PC-9 (cell line): ENCODE measurements around the gene AOPEP. TPM values are rescaled to one million over a fixed set of nuclear protein-coding genes. Genes with fewer than 3 reads are reported as not detected.
"Not testable (repeated sequence)": the region's sequence is repeated elsewhere in the genome, so short reads cannot be mapped to it uniquely, and the experiment has no call there.

ENCODE experiments used
- BruUV-seq: library from RNA; stranded (reverse); fragments of 400-500 nt; replicated peaks from 2 replicates; lab custom pipeline; 2021; lab: Mats Ljungman, UMichigan
- CTCF ChIA-PET: fragments of 300-600 bp; sonication (Branson Sonifier 250); formaldehyde crosslinking; loops from one replicate; lab custom pipeline; 2022; ENCODE audit warnings: antibody characterized with exemption; lab: Charles Lee
- POLR2A ChIA-PET: fragments of 300-600 bp; sonication (Branson Sonifier 250); formaldehyde crosslinking; loops from one replicate; lab custom pipeline; 2022; ENCODE audit warnings: antibody characterized with exemption; ENCODE audit not compliant: unreplicated experiment; lab: Charles Lee
- DNase-seq, 2 experiments: peaks; one replicate each; pipeline versions ENCODE4 v3.0.0 to v3.0.0-alpha.2; 2015 to 2022; ENCODE audit warnings: mixed read lengths in 1 of 2
- H2AFZ ChIP-seq: fragments of 200-600 bp; sonication (generic); 2 replicates; pipeline ENCODE4 v1.8.1; 2017; ENCODE audit warnings: antibody characterized with exemption
- H3F3A ChIP-seq: fragments of 200-600 bp; sonication (generic); 2 replicates; pipeline ENCODE4 v1.8.1; 2017; ENCODE audit warnings: antibody characterized with exemption, mild to moderate bottlenecking, low read depth; ENCODE audit not compliant: insufficient read depth
- H3K27ac ChIP-seq: fragments of 200-600 bp; sonication (generic); 2 replicates; pipeline ENCODE4 v1.6.1; 2016; ENCODE audit warnings: mixed run types
- H3K27me3 ChIP-seq: fragments of 200-600 bp; sonication (generic); 2 replicates; pipeline ENCODE4 v1.6.1; 2016; ENCODE audit warnings: low read depth, mixed run types; ENCODE audit not compliant: insufficient read depth
- H3K36me3 ChIP-seq: fragments of 200-600 bp; sonication (generic); 2 replicates; pipeline ENCODE4 v1.6.1; 2016; ENCODE audit warnings: low read depth, mixed run types
- H3K4me1 ChIP-seq: fragments of 200-600 bp; sonication (generic); replicated peaks from 2 replicates; pipeline ENCODE4 v1.6.1; 2016; ENCODE audit warnings: mixed run types; ENCODE audit not compliant: insufficient read depth
- H3K4me2 ChIP-seq: fragments of 200-600 bp; sonication (generic); 2 replicates; pipeline ENCODE4 v1.6.1; 2017; ENCODE audit warnings: mixed run types
- H3K4me3 ChIP-seq: fragments of 200-600 bp; sonication (generic); 2 replicates; pipeline ENCODE4 v1.6.1; 2016; ENCODE audit warnings: mixed run types
- H3K79me2 ChIP-seq: fragments of 200-600 bp; sonication (generic); 2 replicates; pipeline ENCODE4 v1.6.1; 2017; ENCODE audit warnings: low read depth, mixed run types
- H3K9me2 ChIP-seq: fragments of 200-600 bp; sonication (generic); 2 replicates; pipeline ENCODE4 v1.8.1; 2017; ENCODE audit warnings: mild to moderate bottlenecking; ENCODE audit not compliant: insufficient read depth
- H3K9me3 ChIP-seq: fragments of 200-600 bp; sonication (generic); 2 replicates; pipeline ENCODE4 v1.8.1; 2016; ENCODE audit warnings: low read depth; ENCODE audit not compliant: insufficient read depth
- H4K20me1 ChIP-seq: fragments of 200-600 bp; sonication (generic); 2 replicates; pipeline ENCODE4 v1.8.1; 2017; ENCODE audit not compliant: insufficient read depth
- EZH2 ChIP-seq: fragments of 200-600 bp; sonication (generic); IDR thresholded peaks from 2 replicates; pipeline ENCODE4 v1.8.0; 2017; ENCODE audit warnings: antibody characterized with exemption, low read depth
- intact Hi-C: fragments of 100-400 bp; cut with micrococcal nuclease; formaldehyde crosslinking; loops from one replicate; pipeline ENCODE4 v1.10.0; 2022; ENCODE audit not compliant: unreplicated experiment
- total RNA-seq: library from RNA; stranded (reverse); gene quantifications from 2 replicates; pipeline ENCODE4 v1.2.3, GENCODE V29; 2021
- TF ChIP-seq, protein P1 (sequence below): fragments of 200-600 bp; sonication (generic); conservative IDR thresholded peaks from 2 replicates; pipeline ENCODE4 v1.6.1; 2017; ENCODE audit warnings: mixed run types, antibody characterized with exemption, mild to moderate bottlenecking, moderate library complexity

AOPEP gene
- total RNA-seq, 1 experiment from 2014 or later, result 90.0 TPM

DNA sequence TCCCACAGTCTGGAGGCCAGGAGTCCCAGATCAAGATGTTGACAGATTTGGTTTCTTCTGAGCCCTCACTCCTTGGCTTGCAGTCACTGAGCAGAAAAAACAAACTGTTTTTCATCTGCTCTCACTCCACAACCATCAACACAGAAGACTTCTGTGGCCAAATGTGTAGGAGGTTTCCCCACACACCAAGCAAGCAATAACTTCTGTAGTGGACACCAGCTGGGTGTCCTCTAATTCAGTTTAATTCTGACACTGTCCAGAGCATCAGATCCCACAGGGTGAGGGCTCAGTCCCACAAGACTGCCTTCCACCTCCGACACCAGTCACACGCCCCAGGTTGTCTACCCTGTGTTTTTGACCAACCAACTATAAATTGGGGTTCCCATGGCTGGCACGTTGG lies 209.9 kb downstream of the AOPEP start:
- no peaks in the 10 kb centered on the region for H3K27me3 ChIP-seq
- H3K4me2 ChIP-seq, result no peak overlapping the region
- H2AFZ ChIP-seq, result no peak overlapping the region
- ChIA-PET CTCF (no interaction called here), POLR2A (interaction anchor here (0.7 kb wide), 1 partner anchor 15 kb away, joined by 3 read pairs; no protein-coding TSS in a partner anchor)
- H3F3A ChIP-seq, result peaks cover 36% of the 10 kb centered on the region
- 0 out of 2 replicates have a peak, but pooled peaks cover 13% of the 10 kb centered on the region for H3K36me3 ChIP-seq
- TF ChIP-seq EZH2, result no peak
- TF ChIP-seq, protein P1, sequence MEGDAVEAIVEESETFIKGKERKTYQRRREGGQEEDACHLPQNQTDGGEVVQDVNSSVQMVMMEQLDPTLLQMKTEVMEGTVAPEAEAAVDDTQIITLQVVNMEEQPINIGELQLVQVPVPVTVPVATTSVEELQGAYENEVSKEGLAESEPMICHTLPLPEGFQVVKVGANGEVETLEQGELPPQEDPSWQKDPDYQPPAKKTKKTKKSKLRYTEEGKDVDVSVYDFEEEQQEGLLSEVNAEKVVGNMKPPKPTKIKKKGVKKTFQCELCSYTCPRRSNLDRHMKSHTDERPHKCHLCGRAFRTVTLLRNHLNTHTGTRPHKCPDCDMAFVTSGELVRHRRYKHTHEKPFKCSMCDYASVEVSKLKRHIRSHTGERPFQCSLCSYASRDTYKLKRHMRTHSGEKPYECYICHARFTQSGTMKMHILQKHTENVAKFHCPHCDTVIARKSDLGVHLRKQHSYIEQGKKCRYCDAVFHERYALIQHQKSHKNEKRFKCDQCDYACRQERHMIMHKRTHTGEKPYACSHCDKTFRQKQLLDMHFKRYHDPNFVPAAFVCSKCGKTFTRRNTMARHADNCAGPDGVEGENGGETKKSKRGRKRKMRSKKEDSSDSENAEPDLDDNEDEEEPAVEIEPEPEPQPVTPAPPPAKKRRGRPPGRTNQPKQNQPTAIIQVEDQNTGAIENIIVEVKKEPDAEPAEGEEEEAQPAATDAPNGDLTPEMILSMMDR, result no peak
- H3K79me2 ChIP-seq, result peaks cover 8% of the 10 kb centered on the region
- H3K27ac ChIP-seq, result peak overlapping the region; percentile 85; the same call in 1 of the 2 replicates
- peaks cover 34% of the 10 kb centered on the region for H3K4me1 ChIP-seq
- BruUV-seq, result no TSS peak
- H4K20me1 ChIP-seq, result no peaks in the 10 kb centered on the region
- H3K9me2 ChIP-seq, result no peaks in the 10 kb centered on the region
- H3K9me3 ChIP-seq, result peaks cover 3% of the 10 kb centered on the region; the same call in 1 of the 2 replicates
- intact Hi-C loops, result no loop called here
- no peak overlapping the region for H3K4me3 ChIP-seq
- DNase-seq, result no peak

DNA sequence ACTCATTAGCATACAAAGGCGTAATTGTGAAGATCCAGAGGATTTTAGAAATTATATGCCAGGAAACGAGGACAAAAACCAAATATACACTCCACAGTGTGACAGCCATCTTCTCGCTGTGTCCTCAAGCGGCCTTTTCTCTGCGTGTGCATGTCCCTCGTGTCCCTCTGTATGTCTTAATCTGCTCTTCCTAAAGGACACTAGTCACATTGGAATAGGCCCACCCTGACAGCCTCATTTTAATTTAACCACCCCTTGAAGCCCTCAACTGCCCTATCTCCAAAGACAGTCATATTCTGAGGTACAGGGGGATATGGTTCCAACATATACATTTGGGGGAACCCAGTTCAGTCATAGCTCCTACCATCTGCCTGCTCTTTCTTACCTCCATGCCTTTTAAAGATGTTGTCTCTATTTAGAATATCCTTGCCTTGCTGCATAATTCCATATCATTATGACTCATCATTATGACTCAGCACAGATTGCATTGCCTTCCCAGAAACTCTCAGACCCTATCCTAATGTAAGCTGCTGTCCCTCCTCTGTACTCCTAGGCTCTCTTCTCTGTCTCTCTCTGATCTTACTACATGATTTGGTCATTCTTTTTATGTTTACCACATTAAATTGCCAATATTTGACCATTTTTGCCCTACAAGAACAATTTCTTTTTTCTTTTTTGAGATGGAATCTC lies 210.9 kb downstream of the AOPEP start:
- TF ChIP-seq, protein P1, result no peak
- TF ChIP-seq EZH2, result no peak
- intact Hi-C loops, result no loop called here
- Histone ChIP-seq H3K4me1 (peaks cover 43% of the 10 kb centered on the region), H3K36me3 (0 out of 2 replicates have a peak, but pooled peaks cover 13% of the 10 kb centered on the region), H3F3A (peaks cover 38% of the 10 kb centered on the region), H2AFZ (no peak overlapping the region), H3K79me2 (peaks cover 8% of the 10 kb centered on the region), H4K20me1 (no peaks in the 10 kb centered on the region), H3K9me3 (peaks cover 3% of the 10 kb centered on the region; the same call in 1 of the 2 replicates), H3K9me2 (no peaks in the 10 kb centered on the region), H3K4me3 (no peak overlapping the region), H3K4me2 (peak overlapping the region; percentile 43), H3K27ac (peak overlapping the region; percentile 85), H3K27me3 (no peaks in the 10 kb centered on the region)
- no TSS peak for BruUV-seq
- ChIA-PET POLR2A (interaction anchor here (0.5 to 0.7 kb wide), 4 partner anchors 8 to 472 kb away, joined by 3 to 7 read pairs (median 4); no protein-coding TSS in a partner anchor), CTCF (no interaction called here)
- DNase-seq, result peak; percentile 35 to 90

DNA sequence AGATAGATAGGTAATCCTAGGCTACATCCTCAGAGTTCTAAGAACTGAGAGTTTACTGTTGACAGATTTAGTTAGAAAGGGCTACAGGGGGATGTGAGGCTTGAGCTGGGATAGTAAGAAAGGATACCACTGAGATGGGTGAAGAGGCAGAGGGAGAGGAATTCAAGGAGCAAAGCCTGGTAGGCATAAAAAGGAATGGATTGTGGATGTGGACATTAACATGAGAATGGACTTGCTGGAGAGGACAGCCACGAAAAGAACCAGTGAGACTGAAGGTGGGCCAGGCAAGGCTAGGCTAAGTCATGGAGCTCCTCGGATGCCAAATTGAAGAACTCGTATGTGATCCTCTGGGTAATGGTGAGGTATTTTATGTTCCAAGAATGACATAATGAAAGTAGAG lies 211.9 kb downstream of the AOPEP start:
- intact Hi-C loops, result no loop called here
- POLR2A ChIA-PET, result interaction anchor here (0.5 to 0.7 kb wide), 2 partner anchors 66 to 125 kb away, joined by 3 to 4 read pairs; no protein-coding TSS in a partner anchor
- Histone ChIP-seq H3K27me3 (no peaks in the 10 kb centered on the region), H3K9me2 (no peaks in the 10 kb centered on the region), H3F3A (peaks cover 39% of the 10 kb centered on the region), H3K4me1 (peaks cover 46% of the 10 kb centered on the region), H3K9me3 (peaks cover 3% of the 10 kb centered on the region; the same call in 1 of the 2 replicates), H3K79me2 (peaks cover 8% of the 10 kb centered on the region), H2AFZ (no peak overlapping the region), H4K20me1 (no peaks in the 10 kb centered on the region), H3K36me3 (0 out of 2 replicates have a peak, but pooled peaks cover 13% of the 10 kb centered on the region), H3K4me3 (no peak overlapping the region), H3K4me2 (no peak overlapping the region), H3K27ac (peak overlapping the region; percentile 85)
- BruUV-seq, result no TSS peak
- no peak for DNase-seq
- CTCF ChIA-PET, result no interaction called here
- TF ChIP-seq, protein P1, result no peak
- no peak for TF ChIP-seq EZH2

DNA sequence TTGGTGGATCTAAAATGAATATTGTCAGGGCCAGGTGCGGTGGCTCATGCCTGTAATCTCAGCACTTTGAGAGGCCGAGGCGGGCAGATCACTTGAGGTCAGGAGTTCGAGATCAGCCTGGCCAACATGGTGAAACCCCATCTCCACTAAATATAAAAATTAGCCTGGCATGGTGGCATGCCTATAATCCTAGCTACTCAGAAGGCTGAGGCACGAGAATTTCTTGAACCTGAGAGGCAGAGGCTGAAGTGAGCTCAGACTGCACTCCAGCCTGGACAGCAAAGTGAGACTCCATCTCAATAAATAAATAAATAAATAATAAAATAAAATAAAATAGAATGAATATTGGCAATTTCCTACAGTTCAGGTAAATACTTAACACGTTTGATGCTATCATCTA lies 213.8 kb downstream of the AOPEP start:
- H3K27me3 ChIP-seq, result not testable (repeated sequence)
- H3K27ac ChIP-seq, result peak overlapping the region; percentile 92
- POLR2A ChIA-PET, result interaction anchor here (0.5 to 0.7 kb wide), 2 partner anchors 23 to 45 kb away, joined by 5 read pairs; no protein-coding TSS in a partner anchor

More for the DNA sequence above, 213.8 kb downstream of the AOPEP start:
- H4K20me1 ChIP-seq, CTCF ChIA-PET, H3K79me2 ChIP-seq, H2AFZ ChIP-seq, DNase-seq, H3K4me3 ChIP-seq, H3K4me2 ChIP-seq, BruUV-seq, H3K9me2 ChIP-seq, H3K9me3 ChIP-seq, intact Hi-C loops: not testable (repeated sequence)
- H3K4me1 ChIP-seq, result peaks cover 61% of the 10 kb centered on the region
- H3K36me3 ChIP-seq, result 0 out of 2 replicates have a peak, but pooled peaks cover 13% of the 10 kb centered on the region
- peaks cover 50% of the 10 kb centered on the region for H3F3A ChIP-seq
